Measurements from ENCODE around the gene NNAT.
A peak's percentile ranks its signal among the peaks of the same experiment; 100 is the strongest.
"Not testable (repeated sequence)": the region's sequence is repeated elsewhere in the genome, so short reads cannot be mapped to it uniquely, and the experiment has no call there.

NNAT gene

GRCh38 chr20:37524859-37525708 is 4.0 kb downstream of the NNAT start:
- peak; percentile 38 for DNase-seq

DNA sequence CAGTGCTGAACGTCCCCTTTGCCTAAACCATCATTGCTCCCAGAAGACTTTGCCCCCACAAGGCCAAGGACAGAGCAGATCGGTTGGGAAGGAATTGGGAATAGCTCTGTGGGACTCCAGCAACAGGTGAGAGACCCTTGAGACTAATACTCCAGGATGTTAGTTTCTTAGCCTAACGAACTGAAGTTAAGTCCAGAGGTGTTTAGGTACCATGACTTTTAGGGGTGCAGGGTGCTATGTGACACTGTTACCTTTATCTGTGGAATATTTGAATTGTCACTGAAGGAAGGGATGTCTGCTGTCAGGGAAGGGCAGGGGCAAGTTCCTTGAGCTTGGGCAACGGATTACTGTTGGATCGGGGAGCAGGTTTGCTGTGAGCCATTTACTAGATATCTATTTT is 4.8 kb downstream of the NNAT start:
- DNase-seq, result no peak

GRCh38 chr20:37526238-37526838 is 5.3 kb downstream of the NNAT start:
- no peak for DNase-seq

- no peak for DNase-seq
These were observed 6.0 kb downstream of the NNAT start for GRCh38 chr20:37526839-37527637.

DNA sequence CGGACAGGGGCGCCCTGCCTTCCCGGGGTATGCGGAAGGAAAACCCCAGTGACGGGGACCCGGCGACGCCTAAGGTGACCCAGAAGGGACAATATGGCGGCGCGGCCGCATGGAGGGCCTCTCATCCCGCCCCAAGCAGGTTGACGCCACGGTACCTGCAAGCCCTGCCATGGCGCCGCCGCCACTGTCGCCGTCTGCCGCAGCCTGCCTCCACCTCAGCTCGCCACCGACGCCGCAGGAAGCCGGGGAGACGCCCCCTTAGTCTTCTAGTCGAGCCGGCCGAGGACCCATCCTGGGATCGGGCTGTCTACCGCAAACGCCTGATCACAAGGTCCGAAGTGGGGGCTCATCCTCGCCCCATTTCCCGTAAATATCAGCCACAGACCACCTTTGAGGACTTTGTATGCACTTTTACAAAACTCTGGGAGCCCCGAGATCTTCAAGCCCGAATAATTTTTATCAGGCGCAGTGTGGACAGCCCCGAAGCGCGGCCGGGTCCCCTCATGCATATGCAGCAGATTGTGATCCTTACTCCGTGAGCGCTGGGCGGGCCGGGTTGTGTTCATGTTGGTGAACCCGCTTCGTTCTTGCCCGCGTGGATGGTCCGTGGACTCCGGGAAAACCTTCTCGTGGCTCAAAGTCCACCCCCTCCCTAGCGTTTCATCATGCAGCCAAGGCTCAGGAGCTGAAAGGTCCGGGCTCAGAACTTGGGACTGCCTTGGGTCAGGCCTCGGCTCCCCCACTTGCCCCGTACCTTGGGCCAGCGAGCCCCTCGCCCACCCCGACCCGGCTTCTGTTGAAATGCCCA is 6.8 kb downstream of the NNAT start, which contains the start of gene BLCAP:
TSS of gene BLCAP (minus strand) at position 239 of the 808 bp plus-strand sequence. CDS start 8,702 bp downstream, outside the sequence.
- DNase-seq, result peak; percentile 88

GRCh38 chr20:37528446-37529213 is 7.6 kb downstream of the NNAT start:
- no peak for DNase-seq

GRCh38 chr20:37529214-37529967 is 8.3 kb downstream of the NNAT start:
- no peak for DNase-seq

DNA sequence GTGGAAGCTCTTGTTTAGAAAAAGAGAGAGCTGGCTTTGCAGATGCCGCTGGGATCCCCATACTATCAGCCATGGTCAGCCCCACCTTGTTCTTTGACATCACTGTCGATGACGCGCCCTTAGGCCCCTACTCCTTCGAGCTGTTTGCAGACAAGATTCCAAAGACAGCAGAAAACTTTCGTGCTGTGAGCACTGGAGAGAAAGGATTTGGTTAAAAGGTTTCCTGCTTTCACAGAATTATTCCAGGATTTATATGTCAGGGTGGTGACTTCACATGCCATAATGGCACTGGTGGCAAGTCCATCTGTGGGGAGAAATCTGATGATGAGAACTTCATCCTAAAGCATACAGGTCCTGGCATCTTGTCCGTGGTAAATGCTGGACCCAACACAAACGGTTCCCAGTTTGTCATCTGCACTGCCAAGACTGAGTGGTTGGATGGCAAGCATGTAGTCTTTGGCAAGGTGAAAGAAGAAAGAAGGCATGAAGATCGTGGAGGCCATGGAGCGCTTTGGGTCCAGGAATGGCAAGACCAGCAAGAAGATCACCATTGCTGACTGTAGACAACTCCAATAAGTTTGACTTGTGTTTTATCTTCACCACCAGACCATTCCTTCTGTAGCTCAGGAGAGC is 9.0 kb downstream of the NNAT start:
- DNase-seq, result no peak

- no peak for DNase-seq
These were observed 9.6 kb downstream of the NNAT start for GRCh38 chr20:37530696-37531095.

DNA sequence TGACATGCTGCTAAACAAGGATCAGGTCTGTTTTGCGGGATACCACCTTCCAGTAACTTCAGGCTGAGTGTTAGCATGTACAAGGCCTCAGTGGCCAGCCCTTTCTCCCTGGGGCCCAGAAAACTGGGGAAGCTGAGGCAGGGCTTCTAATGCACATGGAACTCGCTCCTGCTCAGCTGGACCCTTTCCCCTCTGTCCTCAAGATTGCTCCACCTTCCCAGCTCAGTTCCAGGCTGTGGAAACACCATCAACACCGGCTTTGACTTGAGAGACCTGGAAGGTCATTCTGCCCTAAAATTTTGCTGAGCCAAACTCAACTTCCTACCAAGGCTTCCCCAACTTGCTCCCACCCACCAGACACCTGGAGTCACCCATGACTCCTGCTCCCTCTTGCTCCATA is 10.8 kb downstream of the NNAT start:
- DNase-seq, result no peak

DNA sequence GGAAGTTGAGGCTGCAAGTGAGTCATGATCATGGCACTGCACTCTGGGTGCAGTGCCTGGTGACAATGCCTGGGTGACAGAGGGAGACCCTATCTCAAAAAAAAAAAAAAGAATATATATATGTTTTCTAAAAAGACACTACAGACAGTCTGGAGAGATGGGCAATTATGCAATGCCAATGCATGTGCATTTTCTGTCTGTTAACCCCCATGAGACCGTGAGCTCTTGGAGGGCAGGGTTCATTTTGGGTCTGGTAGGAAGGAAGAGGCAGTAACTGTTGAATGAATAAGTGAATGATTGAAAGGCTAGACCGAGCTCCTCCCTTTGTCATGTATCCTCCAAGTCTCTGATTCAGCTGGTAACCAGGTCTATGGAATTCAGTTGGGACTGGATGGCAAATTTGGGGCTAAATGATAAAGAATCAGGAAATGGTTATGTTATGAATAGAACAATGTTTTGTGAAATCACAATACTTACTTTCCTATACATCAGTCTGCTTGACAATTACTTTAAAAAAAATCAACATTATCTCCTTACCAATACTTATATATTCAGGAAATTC is 12.2 kb downstream of the NNAT start:
- no peak for DNase-seq

DNA sequence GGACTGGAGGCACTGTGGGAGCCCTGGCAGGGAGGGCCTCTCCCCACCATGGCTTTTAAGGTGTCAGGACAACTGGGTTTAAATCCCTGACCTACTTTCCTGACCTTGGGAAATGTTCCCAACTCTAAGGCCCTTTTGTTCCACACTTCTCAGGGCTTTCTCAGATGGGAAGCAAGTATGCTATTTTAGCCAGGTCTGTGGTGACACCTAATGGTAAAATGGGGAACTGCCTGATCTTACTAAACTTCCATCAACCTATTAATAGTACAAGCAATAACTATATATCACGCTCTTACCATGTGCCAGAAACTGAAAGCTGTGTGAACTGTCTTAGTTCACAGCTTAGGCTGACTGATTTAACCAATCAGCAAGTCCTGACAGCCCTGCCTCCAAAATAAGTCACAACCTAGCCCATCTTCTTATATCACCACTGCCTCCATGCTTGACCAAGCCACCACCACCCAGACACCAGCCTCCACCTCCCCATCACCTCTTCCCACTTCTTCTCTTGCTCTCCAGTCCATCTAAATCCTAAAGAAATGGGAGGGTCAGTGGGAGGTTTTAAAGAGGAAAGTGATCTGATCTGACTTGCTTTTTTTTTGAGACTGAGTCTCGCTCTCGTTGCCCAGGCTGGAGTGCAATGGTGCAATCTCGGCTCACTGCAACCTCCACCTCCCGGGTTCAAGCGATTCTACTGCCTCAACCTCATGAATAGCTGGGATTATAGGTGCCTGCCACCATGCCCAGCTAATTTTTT is 13.5 kb downstream of the NNAT start:
- peak; percentile 70 for DNase-seq

GRCh38 chr20:37535443-37536132 is 14.5 kb downstream of the NNAT start:
- peak; percentile 50 for DNase-seq

GRCh38 chr20:37537505-37537904 is 16.5 kb downstream of the NNAT start:
- DNase-seq, result no peak

- no peak for DNase-seq
These were observed 17.0 kb downstream of the NNAT start for GRCh38 chr20:37538003-37538402.

DNA sequence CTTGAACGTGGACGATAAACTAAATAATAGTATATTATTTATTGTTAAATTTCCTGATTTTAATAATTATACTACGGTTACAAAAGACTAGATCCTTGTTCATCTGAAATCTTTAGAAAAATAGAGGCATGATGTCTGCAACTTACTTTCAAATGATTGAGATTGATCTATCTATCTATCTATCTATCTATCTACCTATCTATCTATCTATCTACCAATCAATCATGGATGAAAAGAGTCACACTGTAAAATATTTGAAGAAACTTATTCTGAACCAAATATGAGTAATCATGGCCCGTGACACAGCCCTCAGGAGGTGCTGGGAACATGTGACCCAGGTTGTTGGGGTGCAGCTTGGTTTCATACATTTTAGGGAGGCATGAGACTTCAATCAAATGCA is 18.4 kb downstream of the NNAT start:
- DNase-seq, result no peak

DNA sequence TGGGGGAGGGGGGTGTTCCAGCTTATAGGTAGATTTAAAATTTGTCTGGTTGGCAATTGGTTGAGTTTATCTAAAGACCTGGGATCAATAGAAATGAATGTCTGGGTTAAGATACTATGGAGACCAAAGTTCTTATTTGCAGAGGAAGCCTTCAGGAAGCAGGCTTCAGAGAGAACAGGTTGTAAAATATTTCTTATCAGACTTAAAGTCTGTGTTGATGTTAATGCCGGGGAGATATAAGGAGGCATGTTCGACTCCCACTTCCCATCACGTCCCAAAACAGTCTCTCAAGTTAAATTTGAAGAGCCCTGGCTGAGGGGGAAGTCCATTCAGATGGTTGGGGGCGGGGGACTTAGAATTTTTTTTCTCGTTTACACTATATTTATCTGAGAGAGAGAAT is 19.0 kb downstream of the NNAT start:
- no peak for DNase-seq

DNA sequence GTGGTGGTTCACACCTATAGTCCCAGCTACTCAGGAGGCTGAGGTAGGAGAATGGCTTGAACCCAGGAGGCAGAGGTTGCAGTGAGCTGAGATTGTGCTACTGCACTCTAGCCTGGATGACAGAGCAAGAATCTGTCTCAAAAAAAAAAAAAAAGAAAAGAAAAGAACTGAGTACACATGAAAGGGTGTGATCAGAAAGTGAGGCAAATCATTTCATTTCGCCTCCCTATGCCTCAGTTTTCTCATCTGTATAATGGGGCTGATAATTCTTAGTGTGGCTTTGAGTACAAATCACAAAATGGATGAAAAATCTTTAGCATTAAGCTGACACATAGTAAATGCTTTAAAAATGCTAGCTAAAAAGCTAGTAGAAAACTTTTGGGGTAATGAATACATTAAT is 19.8 kb downstream of the NNAT start:
- DNase-seq, result not testable (repeated sequence)

- no peak for DNase-seq
These were observed 20.3 kb downstream of the NNAT start for GRCh38 chr20:37541326-37541725.
